Lung (tissue), 12 donors: Measurements from ENCODE around the gene PTPRN2. TPM values are rescaled to one million over a fixed set of nuclear protein-coding genes. Genes with fewer than 3 reads are reported as not detected.

ENCODE experiments used
- ATAC-seq: fragments of 200-7000 bp; cut with Tn5 transposase; one replicate; pipeline ENCODE4 v1.9.1; 2020; ENCODE audit warnings: moderate number of reproducible peaks; ENCODE audit not compliant: insufficient read depth, low FRiP score
- DNase-seq, 3 donors: peaks; one replicate each; pipeline ENCODE4 v3.0.0-alpha.2; 2013 to 2017
- H3K27ac ChIP-seq, 2 donors: one replicate each; pipeline ENCODE4 v1.5.1; 2013; ENCODE audit warnings: mild to moderate bottlenecking in 2 of 2, moderate library complexity in 2 of 2, control low read depth in 1 of 2, inconsistent platforms in 1 of 2, low read depth in 1 of 2, low read length in 1 of 2
- H3K27me3 ChIP-seq, 3 donors: one replicate each; pipeline ENCODE4 v1.5.1; 2013; ENCODE audit warnings: low read length in 2 of 3; ENCODE audit not compliant: control insufficient read depth in 3 of 3, insufficient read depth in 3 of 3
- H3K36me3 ChIP-seq, 4 donors: one replicate each; pipeline ENCODE4 v1.5.1; 2013; ENCODE audit warnings: low read length in 4 of 4, mild to moderate bottlenecking in 1 of 4, moderate library complexity in 1 of 4; ENCODE audit not compliant: control insufficient read depth in 4 of 4, insufficient read depth in 4 of 4
- H3K4me1 ChIP-seq, 5 donors: one replicate each; pipeline ENCODE4 v1.5.1; 2013; ENCODE audit warnings: low read length in 5 of 5, mild to moderate bottlenecking in 2 of 5, moderate library complexity in 1 of 5; ENCODE audit not compliant: control insufficient read depth in 5 of 5, insufficient read depth in 5 of 5
- H3K4me3 ChIP-seq: one replicate; pipeline ENCODE4 v1.5.1; 2013; ENCODE audit warnings: mild to moderate bottlenecking, control low read depth, moderate library complexity
- H3K9ac ChIP-seq, 2 donors: one replicate each; pipeline ENCODE4 v1.5.1; 2013; ENCODE audit warnings: low read length in 2 of 2, control low read depth in 1 of 2; ENCODE audit not compliant: insufficient read depth in 1 of 2
- H3K9me3 ChIP-seq, 4 donors: one replicate each; pipeline ENCODE4 v1.5.1; 2013; ENCODE audit warnings: low read length in 3 of 4, mild to moderate bottlenecking in 1 of 4, moderate library complexity in 1 of 4; ENCODE audit not compliant: control insufficient read depth in 4 of 4, insufficient read depth in 3 of 4
- WGBS, 2 donors: extraction: QIAGEN DNeasy Blood & Tissue Kit; methylation state at CpG; one replicate each; pipeline ENCODE4 v1.1.7; 2013; 5-methylcytosine and 5-hydroxymethylcytosine counted together
- polyA plus RNA-seq, 2 donors: library from polyadenylated mRNA; stranded (reverse); fragments of 200-250 nt; gene quantifications; one replicate each; pipeline ENCODE4 v1.2.1, GENCODE V29; 2013
- total RNA-seq, 2 donors: library from RNA; depleted of rRNA in 1 of 2; stranded (reverse); fragments of >200 nt in 1 of 2; gene quantifications; one replicate each; pipeline ENCODE4 v1.2.1, GENCODE V29; 2014 to 2021
- TF ChIP-seq, protein P1 (sequence below): IDR thresholded peaks from 2 replicates; pipeline ENCODE4 v1.5.1; 2012; ENCODE audit warnings: mild to moderate bottlenecking; ENCODE audit errors: control extremely low read depth, extremely low read depth
- donor health status: control.
- donor health status: control.
- donor health status: Bipolar disorder and iron deficiency.
- donor health status: healthy.
- donor health status: DM: yes; HTN: yes; CAD: no.

The PTPRN2 gene
- total and polyA plus RNA-seq, 4 donors = 2.1 to 7.4 (median 4.4) TPM

DNA sequence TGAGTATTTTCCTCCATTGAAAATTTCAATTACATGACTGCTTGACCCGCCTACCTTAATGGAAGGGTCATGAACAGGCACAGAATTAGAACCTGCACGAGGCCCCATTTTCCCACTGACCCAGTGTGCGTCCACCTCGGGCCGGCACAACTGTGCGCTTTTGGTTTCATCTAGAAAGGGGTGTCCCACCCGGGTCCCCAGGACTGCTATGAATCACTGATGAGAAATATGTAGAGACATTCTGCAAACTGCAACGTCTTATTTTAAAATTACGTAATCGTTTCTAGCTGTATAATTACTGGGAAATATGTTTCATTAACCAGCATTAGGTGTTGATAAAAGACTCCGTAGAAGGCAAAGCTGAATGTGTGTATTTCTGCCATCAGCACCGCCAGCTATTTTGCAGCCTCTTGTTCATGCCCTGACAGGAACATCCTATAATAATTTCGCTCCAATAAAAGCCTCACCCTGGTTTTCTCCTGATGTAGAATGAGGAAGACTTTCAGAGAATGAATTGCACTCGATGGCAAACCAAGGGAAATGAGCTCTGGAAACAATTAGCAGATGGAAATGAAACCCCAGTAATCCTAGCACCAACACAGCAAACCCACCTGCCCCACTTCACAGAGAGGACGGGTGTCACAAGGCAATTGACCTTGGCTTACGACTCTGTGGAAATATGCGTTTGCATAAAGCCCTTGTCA, 688.7 kb downstream of the PTPRN2 start:
- no peaks in the 10 kb centered on the region for H3K4me1 ChIP-seq
- H3K9ac ChIP-seq = no peak overlapping the region
- TF ChIP-seq, protein P1, sequence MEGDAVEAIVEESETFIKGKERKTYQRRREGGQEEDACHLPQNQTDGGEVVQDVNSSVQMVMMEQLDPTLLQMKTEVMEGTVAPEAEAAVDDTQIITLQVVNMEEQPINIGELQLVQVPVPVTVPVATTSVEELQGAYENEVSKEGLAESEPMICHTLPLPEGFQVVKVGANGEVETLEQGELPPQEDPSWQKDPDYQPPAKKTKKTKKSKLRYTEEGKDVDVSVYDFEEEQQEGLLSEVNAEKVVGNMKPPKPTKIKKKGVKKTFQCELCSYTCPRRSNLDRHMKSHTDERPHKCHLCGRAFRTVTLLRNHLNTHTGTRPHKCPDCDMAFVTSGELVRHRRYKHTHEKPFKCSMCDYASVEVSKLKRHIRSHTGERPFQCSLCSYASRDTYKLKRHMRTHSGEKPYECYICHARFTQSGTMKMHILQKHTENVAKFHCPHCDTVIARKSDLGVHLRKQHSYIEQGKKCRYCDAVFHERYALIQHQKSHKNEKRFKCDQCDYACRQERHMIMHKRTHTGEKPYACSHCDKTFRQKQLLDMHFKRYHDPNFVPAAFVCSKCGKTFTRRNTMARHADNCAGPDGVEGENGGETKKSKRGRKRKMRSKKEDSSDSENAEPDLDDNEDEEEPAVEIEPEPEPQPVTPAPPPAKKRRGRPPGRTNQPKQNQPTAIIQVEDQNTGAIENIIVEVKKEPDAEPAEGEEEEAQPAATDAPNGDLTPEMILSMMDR = no peak
- H3K4me3 ChIP-seq = no peak overlapping the region
- H3K36me3 ChIP-seq = no peaks in the 10 kb centered on the region
- peaks cover 0 to 7% (median 3%) of the 10 kb centered on the region in 3 donors for H3K27me3 ChIP-seq
- DNase-seq (no peak), ATAC-seq (no peak)
- 73 to 75% methylated on average over 17 of the region's 17 CpGs for WGBS, 2 donors
- no peak overlapping the region for H3K27ac ChIP-seq
- peaks cover 0 to 3% (median 0%) of the 10 kb centered on the region in 4 donors for H3K9me3 ChIP-seq

DNA sequence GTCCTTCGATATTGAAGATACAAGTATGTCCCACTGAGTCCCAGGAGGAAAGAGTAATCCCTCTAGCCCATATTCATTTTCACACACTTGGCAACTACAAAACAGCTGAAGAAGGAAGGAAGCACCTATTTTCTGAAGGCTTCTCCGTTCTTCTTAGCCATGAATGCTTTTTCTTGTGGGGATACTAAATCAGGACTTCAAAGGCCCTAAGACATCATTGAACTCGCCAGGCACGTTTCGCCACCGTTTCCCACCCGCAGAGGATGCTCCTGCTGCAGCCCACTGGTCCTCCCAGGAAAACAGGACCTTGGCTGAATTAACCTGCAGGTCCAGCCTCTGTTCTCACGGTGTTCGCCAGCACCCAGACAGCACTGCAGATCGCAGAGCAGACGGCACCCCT, 689.4 kb downstream of the PTPRN2 start:
- no peak overlapping the region for H3K9ac ChIP-seq
- no peaks in the 10 kb centered on the region for H3K36me3 ChIP-seq
- TF ChIP-seq, protein P1 = no peak
- no peak overlapping the region for H3K27ac ChIP-seq
- ATAC-seq = no peak
- no peak overlapping the region for H3K4me3 ChIP-seq
- H3K27me3 ChIP-seq = peaks cover 0 to 7% (median 3%) of the 10 kb centered on the region in 3 donors
- 79 to 85% methylated on average over 11 of the region's 11 CpGs for WGBS, 2 donors
- H3K4me1 ChIP-seq = no peaks in the 10 kb centered on the region
- DNase-seq = no peak
- H3K9me3 ChIP-seq = peaks cover 0 to 3% (median 0%) of the 10 kb centered on the region in 4 donors

DNA sequence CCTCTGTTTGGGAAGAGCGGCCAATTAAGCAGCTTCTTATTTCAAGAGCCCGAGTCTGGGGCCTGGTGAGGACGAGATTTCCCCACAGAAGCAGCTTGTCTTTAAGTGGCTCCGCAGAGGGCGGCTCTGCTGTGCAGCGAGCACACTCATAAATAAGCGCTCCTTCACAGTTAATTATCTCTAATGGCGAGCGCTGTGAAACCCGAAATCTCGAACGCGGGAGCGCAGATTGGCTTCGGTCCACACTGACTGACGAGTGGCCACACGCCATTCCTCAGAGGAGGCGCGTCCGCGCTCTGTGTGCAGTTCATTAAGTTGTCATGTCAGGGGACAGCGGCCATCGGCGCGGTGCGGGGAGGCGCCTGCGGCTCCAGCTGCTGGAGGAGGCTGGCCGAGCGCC, 689.9 kb downstream of the PTPRN2 start:
- DNase-seq = peak; percentile 44 to 74 (median 54)
- Histone ChIP-seq H3K9me3 (peaks cover 0 to 3% (median 0%) of the 10 kb centered on the region in 4 donors), H3K9ac (no peak overlapping the region), H3K36me3 (no peaks in the 10 kb centered on the region), H3K4me3 (no peak overlapping the region), H3K27ac (no peak overlapping the region), H3K4me1 (no peaks in the 10 kb centered on the region), H3K27me3 (peaks cover 0 to 7% (median 3%) of the 10 kb centered on the region in 3 donors)
- TF ChIP-seq, protein P1 = no peak
- ATAC-seq = no peak
- WGBS, 2 donors = 76 to 91% methylated on average over 30 of the region's 30 CpGs
